HUES64 (cell line): Measurements from ENCODE around the gene C16orf89.
"Not testable (repeated sequence)": the region's sequence is repeated elsewhere in the genome, so short reads cannot be mapped to it uniquely, and the experiment has no call there.

Experiments
- H3K27ac ChIP-seq: 2 replicates; pipeline ENCODE4 v1.7.0; 2013; ENCODE audit warnings: low read depth, low read length, inconsistent platforms
- H3K27me3 ChIP-seq: 2 replicates; pipeline ENCODE4 v1.6.1; 2013; ENCODE audit warnings: mild to moderate bottlenecking, low read length; ENCODE audit not compliant: insufficient read depth
- H3K36me3 ChIP-seq: 2 replicates; pipeline ENCODE4 v1.6.1; 2013; ENCODE audit warnings: mild to moderate bottlenecking, low read length; ENCODE audit not compliant: insufficient read depth
- H3K4me1 ChIP-seq: 2 replicates; pipeline ENCODE4 v1.6.1; 2013; ENCODE audit warnings: mild to moderate bottlenecking, low read length, moderate library complexity; ENCODE audit not compliant: insufficient read depth
- H3K4me3 ChIP-seq: 2 replicates; pipeline ENCODE4 v1.5.1; 2013; ENCODE audit warnings: mild to moderate bottlenecking, low read length, moderate library complexity
- H3K9ac ChIP-seq: 2 replicates; pipeline ENCODE4 v1.6.1; 2013; ENCODE audit warnings: mild to moderate bottlenecking, low read depth, low read length
- H3K9me3 ChIP-seq: 2 replicates; pipeline ENCODE4 v1.6.1; 2013; ENCODE audit warnings: low read depth, low read length; ENCODE audit not compliant: insufficient read depth
- WGBS: fragments of 150-250, 120-280 bp; methylation state at CpG from one replicate; pipeline ENCODE4 v1.1.7; 2013; ENCODE audit warnings: missing lambda C conversion rate; 5-methylcytosine and 5-hydroxymethylcytosine counted together

Gene C16orf89

DNA sequence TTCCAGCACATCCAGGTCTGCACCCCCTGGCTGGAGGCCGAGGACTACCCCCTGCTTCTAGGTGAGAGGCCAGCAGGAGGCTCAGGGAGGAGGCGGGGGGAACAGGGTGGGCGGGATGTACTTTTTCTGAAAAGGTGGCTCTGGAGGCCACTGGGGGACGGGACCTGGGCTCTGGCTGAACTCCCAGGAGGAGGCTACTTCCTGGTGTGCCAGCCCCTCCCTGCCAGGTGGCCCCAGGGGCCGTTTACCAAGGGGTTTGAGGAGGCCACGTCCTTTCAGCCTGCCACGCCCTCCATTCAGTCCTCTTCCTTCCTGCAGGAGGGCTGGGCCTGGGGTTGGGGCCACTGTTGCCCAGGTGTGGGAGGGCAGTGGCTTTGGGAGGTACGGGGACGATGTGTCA is 15.2 kb upstream of the C16orf89 start:
- peaks cover 38% of the 10 kb centered on the region for H3K36me3 ChIP-seq
- not testable (repeated sequence) for H3K9ac ChIP-seq, H3K27me3 ChIP-seq, H3K9me3 ChIP-seq, H3K4me1 ChIP-seq, H3K4me3 ChIP-seq, H3K27ac ChIP-seq
- 91% methylated on average over 6 of the region's 9 CpGs for WGBS

DNA sequence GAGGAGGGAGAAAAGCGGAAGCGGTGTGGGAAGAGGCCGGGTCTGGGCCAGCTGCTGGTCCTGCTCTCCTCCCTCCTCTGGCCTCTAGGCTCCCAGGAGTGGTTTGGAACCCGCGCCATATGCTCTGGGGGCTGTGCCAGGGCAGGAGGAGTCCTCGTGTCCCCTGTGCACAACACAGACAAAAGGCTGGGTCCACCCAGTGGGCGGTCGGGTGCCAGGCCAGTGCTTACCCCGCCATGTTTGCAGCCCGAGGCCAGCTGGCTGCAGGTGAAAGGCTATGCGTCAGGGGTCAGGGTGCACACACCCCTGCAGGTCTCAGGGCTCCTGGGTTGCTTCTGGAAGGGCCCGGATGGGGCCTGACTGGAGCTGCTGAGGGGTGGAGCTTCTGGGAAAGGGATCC is 14.7 kb upstream of the C16orf89 start:
- not testable (repeated sequence) for H3K9ac ChIP-seq, H3K27me3 ChIP-seq, H3K4me3 ChIP-seq, H3K27ac ChIP-seq, H3K9me3 ChIP-seq, H3K4me1 ChIP-seq
- peaks cover 39% of the 10 kb centered on the region for H3K36me3 ChIP-seq
- WGBS: 95% methylated on average over 12 of the region's 12 CpGs

DNA sequence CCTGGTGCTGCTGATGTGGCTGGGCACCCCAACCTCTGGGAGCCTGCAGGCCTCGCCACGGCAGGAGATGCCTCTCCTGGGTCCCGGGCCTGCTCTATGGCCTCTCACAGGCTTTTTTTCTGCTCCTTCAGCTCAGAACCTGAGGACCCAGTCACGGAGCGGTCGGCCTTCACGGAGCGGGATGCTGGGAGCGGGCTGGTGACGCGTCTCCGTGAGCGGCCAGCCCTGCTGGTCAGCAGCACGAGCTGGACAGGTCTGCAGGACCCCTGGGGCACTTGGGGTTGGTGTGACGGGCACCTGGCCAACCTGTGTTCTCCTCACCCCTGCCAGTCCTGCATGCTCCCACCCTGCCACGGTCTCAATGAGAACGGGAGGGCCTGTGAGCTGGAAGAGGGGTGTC is 12.9 kb upstream of the C16orf89 start:
- Histone ChIP-seq H3K4me3 (no peak overlapping the region), H3K27ac (no peak overlapping the region), H3K9ac (no peak overlapping the region), H3K36me3 (peaks cover 44% of the 10 kb centered on the region), H3K4me1 (no peaks in the 10 kb centered on the region), H3K27me3 (no peaks in the 10 kb centered on the region), H3K9me3 (no peaks in the 10 kb centered on the region)
- 91% methylated on average over 17 of the region's 17 CpGs for WGBS

DNA sequence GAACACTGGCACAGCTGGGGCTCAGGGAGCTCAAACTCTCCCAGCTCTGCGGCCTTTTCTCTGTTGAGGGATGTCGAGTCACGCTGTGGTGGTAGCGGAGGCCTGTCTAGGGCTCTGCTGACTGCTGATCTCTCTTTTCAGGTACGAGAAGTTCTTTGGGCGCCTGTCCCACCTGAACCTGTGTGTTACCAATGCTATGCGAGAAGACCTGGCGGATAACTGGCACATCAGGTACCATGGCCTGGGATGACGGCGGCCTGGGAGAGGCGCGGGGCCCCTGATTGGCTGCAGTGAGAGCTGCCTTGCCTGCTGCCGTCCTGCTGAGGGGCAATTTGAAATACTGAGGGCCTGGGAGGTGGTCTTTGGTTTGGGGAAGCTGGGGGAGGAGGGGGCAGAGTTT is 11.5 kb upstream of the C16orf89 start:
- Histone ChIP-seq H3K9me3 (no peaks in the 10 kb centered on the region), H3K27me3 (no peaks in the 10 kb centered on the region), H3K4me1 (no peaks in the 10 kb centered on the region), H3K9ac (no peak overlapping the region), H3K4me3 (no peak overlapping the region), H3K36me3 (peaks cover 42% of the 10 kb centered on the region), H3K27ac (no peak overlapping the region)
- WGBS: 95% methylated on average over 13 of the region's 13 CpGs

DNA sequence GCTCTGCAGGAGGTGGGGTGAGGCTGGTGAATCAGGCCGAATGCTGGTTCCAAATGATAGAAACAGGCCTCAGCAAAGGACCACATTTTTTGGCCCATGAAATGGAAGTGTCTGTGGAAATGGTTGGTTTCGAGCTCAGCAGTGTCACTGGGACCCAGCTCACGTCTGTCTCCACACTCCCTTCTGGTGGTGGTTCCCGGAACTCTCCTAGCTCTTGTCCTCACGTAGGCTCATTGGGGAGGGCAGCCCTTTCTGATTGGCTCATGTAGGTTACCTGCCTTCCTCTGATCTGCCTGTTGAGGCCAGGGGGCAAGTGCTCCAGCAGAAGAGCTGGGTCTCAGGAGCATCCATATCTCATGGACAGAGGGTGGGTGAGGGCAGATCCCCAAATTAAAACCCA is 9.9 kb upstream of the C16orf89 start:
- 82% methylated on average over 5 of the region's 5 CpGs for WGBS

DNA sequence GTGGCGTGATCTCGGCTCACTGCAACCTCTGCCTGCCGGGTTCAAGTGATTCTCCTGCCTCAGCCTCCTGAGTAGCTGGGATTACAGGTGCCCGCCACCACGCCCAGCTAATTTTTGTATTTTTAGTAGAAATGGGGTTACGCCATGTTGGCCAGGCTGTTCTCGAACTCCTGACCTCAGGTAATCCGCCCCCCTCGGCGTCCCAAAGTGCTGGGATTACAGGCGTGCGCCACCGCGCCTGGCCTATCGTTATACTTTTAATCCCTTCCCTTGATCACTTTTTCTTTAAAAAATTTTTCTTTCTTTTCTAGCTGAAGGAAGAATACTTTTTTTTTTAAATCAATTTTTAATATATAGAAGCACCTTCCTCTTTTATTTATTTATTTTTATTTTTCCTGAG is 8.0 kb upstream of the C16orf89 start:
- 93% methylated on average over 15 of the region's 15 CpGs for WGBS
- H3K4me3 ChIP-seq, H3K27me3 ChIP-seq, H3K9me3 ChIP-seq, H3K4me1 ChIP-seq, H3K27ac ChIP-seq, H3K9ac ChIP-seq: not testable (repeated sequence)
- H3K36me3 ChIP-seq: peaks cover 40% of the 10 kb centered on the region

More for the DNA sequence above, 9.9 kb upstream of the C16orf89 start:
- no peaks in the 10 kb centered on the region for H3K4me1 ChIP-seq
- no peak overlapping the region for H3K9ac ChIP-seq
- peaks cover 42% of the 10 kb centered on the region for H3K36me3 ChIP-seq
- H3K27me3 ChIP-seq: no peaks in the 10 kb centered on the region
- H3K27ac ChIP-seq: no peak overlapping the region
- no peaks in the 10 kb centered on the region for H3K9me3 ChIP-seq
- no peak overlapping the region for H3K4me3 ChIP-seq

DNA sequence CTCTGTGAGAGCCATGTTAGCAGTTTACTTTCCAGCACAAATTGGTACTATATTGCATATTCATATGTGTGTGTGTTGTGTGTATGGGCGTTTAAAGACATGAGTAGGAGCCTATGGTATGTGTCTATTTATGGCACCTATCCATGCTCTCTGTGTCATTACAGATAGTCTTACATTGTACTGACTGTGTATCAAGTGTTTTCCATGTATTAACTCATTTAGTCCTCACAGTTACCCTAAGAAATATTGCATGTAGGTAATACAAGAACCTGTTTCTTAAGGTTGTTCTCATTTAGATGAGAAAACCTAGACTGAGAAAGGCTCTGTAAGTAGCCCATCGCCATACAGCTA is 7.5 kb upstream of the C16orf89 start:
- H3K36me3 ChIP-seq: peaks cover 40% of the 10 kb centered on the region
- H3K4me1 ChIP-seq: no peaks in the 10 kb centered on the region
- no peak overlapping the region for H3K9ac ChIP-seq
- 89% methylated on average over 2 of the region's 2 CpGs for WGBS
- no peaks in the 10 kb centered on the region for H3K9me3 ChIP-seq
- no peak overlapping the region for H3K4me3 ChIP-seq
- H3K27ac ChIP-seq: no peak overlapping the region
- no peaks in the 10 kb centered on the region for H3K27me3 ChIP-seq

DNA sequence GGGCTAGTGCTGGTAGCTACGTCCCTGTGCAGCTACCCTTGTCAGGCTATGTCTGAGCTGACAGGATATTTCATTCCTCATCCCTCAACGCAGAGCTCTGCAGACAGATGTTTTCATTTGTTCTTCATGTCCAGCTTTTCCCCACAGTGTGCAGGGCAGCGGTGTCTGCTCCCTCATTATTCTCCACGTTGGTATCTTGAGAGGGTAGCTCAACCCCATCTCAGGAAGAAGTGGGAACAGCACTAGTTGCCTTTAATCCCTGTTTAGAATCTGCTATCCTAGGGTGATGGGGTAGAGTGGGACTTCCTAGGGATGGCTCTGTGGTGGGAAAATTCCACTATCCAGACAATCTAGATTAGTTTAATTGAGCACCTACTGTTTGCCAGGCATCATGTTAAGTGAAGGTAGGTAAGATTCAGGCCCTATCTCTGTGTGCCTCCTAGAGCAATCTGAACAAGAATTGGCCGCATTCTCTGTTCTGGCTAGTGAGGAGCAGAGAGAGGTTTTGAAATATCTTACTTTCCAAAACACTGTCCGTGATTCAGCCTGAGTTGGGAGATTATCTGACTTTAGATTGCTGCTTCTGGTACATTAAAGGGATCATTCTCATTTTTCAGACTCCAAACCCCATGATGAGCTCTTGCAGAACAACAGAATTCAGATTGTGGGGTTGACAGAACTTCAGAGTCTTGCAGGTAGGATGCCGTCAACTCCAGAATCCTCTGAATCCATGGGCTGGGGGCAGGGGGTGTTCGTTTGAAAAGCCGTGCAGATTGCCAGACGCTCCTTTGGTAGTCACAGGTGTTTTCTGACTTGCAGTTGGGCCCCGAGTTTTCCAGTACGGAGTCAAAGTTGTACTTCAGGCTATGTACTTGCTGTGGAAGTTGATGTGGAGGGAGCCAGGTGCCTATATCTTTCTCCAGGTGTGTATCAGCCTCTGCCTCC is 6.8 kb upstream of the C16orf89 start:
- no peaks in the 10 kb centered on the region for H3K4me1 ChIP-seq
- H3K27ac ChIP-seq: peak overlapping the region; percentile 59
- H3K9me3 ChIP-seq: no peaks in the 10 kb centered on the region
- peak overlapping the region; percentile 81 for H3K4me3 ChIP-seq
- peak overlapping the region; percentile 88 for H3K9ac ChIP-seq
- H3K36me3 ChIP-seq: peaks cover 40% of the 10 kb centered on the region
- H3K27me3 ChIP-seq: no peaks in the 10 kb centered on the region
- whole genome bisulfite sequencing: 74% methylated on average over 12 of the region's 12 CpGs

DNA sequence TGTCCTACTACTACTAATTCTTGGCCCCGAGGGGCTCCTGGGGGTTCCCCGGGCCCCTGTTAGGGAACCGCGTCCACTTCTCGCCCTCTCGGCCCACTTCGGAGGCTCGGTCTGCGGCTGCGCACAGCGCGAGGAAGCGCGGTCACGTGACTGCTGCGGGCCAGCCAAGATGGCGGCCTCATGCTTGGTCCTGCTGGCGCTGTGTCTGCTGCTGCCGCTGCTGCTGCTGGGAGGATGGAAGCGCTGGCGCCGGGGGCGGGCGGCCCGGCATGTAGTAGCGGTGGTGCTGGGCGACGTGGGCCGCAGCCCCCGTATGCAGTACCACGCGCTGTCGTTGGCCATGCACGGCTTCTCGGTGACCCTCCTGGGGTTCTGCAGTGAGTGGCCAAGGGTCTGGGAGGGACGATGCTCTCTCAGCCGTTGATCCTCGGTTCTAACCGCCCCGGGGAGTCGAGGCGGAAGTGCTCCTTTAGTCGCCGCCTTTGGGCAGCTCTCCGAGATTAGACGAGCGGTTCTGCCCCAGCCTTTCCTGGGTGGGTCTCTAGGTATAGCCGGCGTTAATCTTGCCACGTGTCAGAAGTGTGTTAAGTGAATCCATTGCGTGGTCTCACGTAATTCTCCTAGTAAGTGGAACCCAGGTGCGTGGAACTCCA is 6.1 kb upstream of the C16orf89 start, which contains the start of gene ALG1:
TSS of gene ALG1 (plus strand) at position 163 of the 653 bp plus-strand sequence. CDS start at position 170, 7 bp downstream.
- WGBS: 2% methylated on average over 53 of the region's 53 CpGs
- Histone ChIP-seq H3K9me3 (no peaks in the 10 kb centered on the region), H3K36me3 (peaks cover 32% of the 10 kb centered on the region), H3K27ac (peak within 1 kb of the TSS; percentile 59), H3K4me1 (no peaks in the 10 kb centered on the region; the same call in 1 of the 2 replicates), H3K9ac (peak within 1 kb of the TSS; percentile 88), H3K27me3 (no peaks in the 10 kb centered on the region), H3K4me3 (peak within 1 kb of the TSS; percentile 81)

DNA sequence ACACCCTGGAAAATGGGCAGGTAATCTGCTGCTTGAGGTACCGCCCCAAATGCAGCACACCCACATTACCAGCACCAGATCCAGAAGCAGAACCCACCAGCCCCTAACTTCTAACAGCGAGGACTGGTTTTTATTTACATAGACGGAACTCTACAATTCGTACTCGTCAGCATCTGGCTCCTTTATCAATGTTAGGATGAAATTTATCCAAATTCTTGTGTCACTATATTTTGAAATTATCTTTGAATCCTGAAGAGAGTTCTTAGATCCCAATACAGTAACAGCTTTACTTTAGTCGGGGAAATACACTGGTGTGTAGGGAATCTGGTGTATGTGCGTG is 5.6 kb upstream of the C16orf89 start:
- H3K27ac ChIP-seq: no peak overlapping the region
- H3K4me1 ChIP-seq: no peaks in the 10 kb centered on the region; the same call in 1 of the 2 replicates
- no peaks in the 10 kb centered on the region for H3K9me3 ChIP-seq
- 93% methylated on average over 7 of the region's 7 CpGs for WGBS
- no peak overlapping the region for H3K9ac ChIP-seq
- peak overlapping the region; percentile 81 for H3K4me3 ChIP-seq
- H3K27me3 ChIP-seq: no peaks in the 10 kb centered on the region
- peaks cover 28% of the 10 kb centered on the region for H3K36me3 ChIP-seq

DNA sequence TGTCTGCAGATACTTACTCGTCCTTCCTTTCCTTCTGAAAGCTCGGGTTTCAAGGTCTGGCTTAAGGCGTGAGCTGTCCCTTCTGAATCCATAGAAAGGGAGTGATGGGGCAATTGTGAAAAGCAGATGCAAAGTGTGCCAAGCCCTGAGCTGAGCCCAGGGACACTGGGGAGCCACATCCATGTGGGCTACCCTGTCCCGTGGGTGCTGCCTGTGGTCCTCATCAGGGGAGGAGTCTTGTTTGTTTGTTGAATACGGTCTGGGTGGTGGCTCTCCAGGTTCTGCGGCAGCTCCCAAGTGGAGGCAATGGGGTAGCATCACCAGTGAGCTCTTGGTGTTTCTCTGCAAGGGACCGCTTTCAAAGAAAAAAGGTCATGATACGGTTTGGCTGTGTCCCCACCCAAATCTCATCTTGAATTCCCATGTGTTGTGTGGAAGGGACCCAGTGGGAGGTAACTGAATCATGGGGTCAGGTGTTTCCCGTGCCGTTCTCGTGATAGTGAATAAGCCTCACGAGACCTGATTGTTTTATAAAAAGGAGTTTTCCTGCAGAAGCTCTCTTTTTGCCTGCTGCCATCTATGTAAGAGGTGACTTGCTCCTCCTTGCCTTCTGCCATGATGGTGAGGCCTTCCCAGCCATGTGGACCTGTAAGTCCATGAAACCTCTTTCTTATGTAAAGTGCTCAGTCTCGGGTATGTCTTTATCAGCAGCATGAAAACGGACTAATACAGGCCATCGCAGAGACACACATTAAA is 4.9 kb upstream of the C16orf89 start:
- 90% methylated on average over 15 of the region's 15 CpGs for WGBS
- Histone ChIP-seq H3K9ac (no peak overlapping the region), H3K27me3 (no peaks in the 10 kb centered on the region), H3K27ac (no peak overlapping the region), H3K4me1 (no peaks in the 10 kb centered on the region; the same call in 1 of the 2 replicates), H3K36me3 (peaks cover 21% of the 10 kb centered on the region), H3K4me3 (no peak overlapping the region), H3K9me3 (no peaks in the 10 kb centered on the region)
